ENCODE results near the gene AHRR.
"Not testable (repeated sequence)": the region's sequence is repeated elsewhere in the genome, so short reads cannot be mapped to it uniquely, and the experiment has no call there.

AHRR gene

GRCh38 chr5:484556-484955 is 163.0 kb downstream of the AHRR start:
- DNase-seq (ENCODE audit: low read depth in 1 of 2, low spot score in 1 of 2): no peak

DNA sequence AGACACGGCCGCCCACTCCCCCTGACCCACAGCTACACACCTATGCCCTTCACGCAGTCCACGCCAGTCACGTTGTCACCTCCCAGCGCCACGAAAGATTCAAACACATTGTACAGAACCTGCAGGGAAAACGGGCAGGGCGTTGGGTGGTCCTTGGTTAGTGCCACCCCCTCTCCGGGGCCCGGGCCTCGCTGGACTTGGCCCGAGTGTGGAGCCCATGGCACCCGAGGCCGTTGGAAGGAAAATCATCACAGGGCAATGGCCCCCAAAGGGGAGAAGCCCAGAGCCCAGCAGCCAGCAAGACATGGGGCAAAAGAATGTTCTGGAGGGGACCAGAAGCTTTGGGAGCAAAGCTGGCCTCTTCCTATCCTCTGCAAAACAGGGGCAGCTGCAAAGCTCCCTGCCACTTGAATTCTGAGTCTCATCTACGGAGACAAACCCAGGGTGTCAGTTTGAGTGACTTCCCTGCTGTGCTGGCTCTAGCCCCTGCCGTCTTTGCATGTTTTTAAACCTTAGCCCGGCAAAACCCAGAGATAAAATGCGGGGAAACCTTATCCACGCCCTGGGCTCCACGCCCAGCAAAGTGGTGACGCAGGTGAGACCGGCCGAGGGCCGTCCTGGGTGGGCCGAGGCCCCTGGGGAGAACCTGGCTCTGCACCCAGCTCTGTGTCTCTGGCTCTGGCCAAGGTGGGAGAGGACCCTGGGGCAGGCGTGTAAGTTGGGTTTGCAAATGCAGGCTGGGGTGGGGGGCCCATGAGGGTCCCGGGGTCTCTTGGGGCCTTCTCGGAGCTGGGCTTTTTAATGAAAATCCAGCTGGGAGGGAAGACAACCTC is 163.8 kb downstream of the AHRR start:
- no peak for DNase-seq (ENCODE audit: low read depth in 1 of 2, low spot score in 1 of 2)

GRCh38 chr5:485946-486491 is 164.5 kb downstream of the AHRR start:
- DNase-seq (ENCODE audit: low read depth in 1 of 2, low spot score in 1 of 2): no peak

GRCh38 chr5:486597-486996 is 165.1 kb downstream of the AHRR start:
- DNase-seq (ENCODE audit: low read depth in 1 of 2, low spot score in 1 of 2): not testable (repeated sequence)
